Measurements from ENCODE around the gene ADAMTS9.
A peak's percentile ranks its signal among the peaks of the same experiment; 100 is the strongest.

Gene ADAMTS9

GRCh38 chr3:64685331-64685799, 2.4 kb downstream of the ADAMTS9 start:
- no peak for DNase-seq (ENCODE audit: low spot score)

GRCh38 chr3:64684715-64685261, 3.0 kb downstream of the ADAMTS9 start:
- DNase-seq (ENCODE audit: low spot score), result peak; percentile 34

- DNase-seq (ENCODE audit: low spot score), result no peak
Observed at GRCh38 chr3:64681827-64682226, 6.0 kb downstream of the ADAMTS9 start.

GRCh38 chr3:64681015-64681414, 6.8 kb downstream of the ADAMTS9 start:
- DNase-seq (ENCODE audit: low spot score), result no peak

GRCh38 chr3:64680334-64680733, 7.5 kb downstream of the ADAMTS9 start:
- DNase-seq (ENCODE audit: low spot score), result no peak

GRCh38 chr3:64677961-64678716, 9.7 kb downstream of the ADAMTS9 start:
- DNase-seq (ENCODE audit: low spot score), result no peak

- DNase-seq (ENCODE audit: low spot score), result no peak
Observed at GRCh38 chr3:64676831-64677230, 11.0 kb downstream of the ADAMTS9 start.

GRCh38 chr3:64675687-64676247, 12.0 kb downstream of the ADAMTS9 start:
- DNase-seq (ENCODE audit: low spot score), result no peak

- DNase-seq (ENCODE audit: low spot score), result no peak
Observed at GRCh38 chr3:64674591-64675076, 13.2 kb downstream of the ADAMTS9 start.

- no peak for DNase-seq (ENCODE audit: low spot score)
Observed at GRCh38 chr3:64673159-64673715, 14.6 kb downstream of the ADAMTS9 start.

- no peak for DNase-seq (ENCODE audit: low spot score)
Observed at GRCh38 chr3:64668582-64669510, 19.0 kb downstream of the ADAMTS9 start.

GRCh38 chr3:64667887-64668581, 19.8 kb downstream of the ADAMTS9 start:
- DNase-seq (ENCODE audit: low spot score), result no peak

GRCh38 chr3:64667138-64667537, 20.7 kb downstream of the ADAMTS9 start:
- no peak for DNase-seq (ENCODE audit: low spot score)

GRCh38 chr3:64666171-64666588, 21.6 kb downstream of the ADAMTS9 start:
- DNase-seq (ENCODE audit: low spot score), result peak; percentile 44

GRCh38 chr3:64664397-64664796, 23.4 kb downstream of the ADAMTS9 start:
- no peak for DNase-seq (ENCODE audit: low spot score)

- DNase-seq (ENCODE audit: low spot score), result no peak
Observed at GRCh38 chr3:64659617-64659978, 28.2 kb downstream of the ADAMTS9 start.

GRCh38 chr3:64658001-64658400, 29.8 kb downstream of the ADAMTS9 start:
- no peak for DNase-seq (ENCODE audit: low spot score)

GRCh38 chr3:64656544-64656943, 31.3 kb downstream of the ADAMTS9 start:
- DNase-seq (ENCODE audit: low spot score), result no peak

- no peak for DNase-seq (ENCODE audit: low spot score)
Observed at GRCh38 chr3:64655160-64655559, 32.6 kb downstream of the ADAMTS9 start.

- DNase-seq (ENCODE audit: low spot score), result no peak
Observed at GRCh38 chr3:64654013-64654412, 33.8 kb downstream of the ADAMTS9 start.

GRCh38 chr3:64653101-64653500, 34.7 kb downstream of the ADAMTS9 start:
- DNase-seq (ENCODE audit: low spot score), result no peak
